Measurements from ENCODE around the gene DAZL. TPM values are rescaled to one million over a fixed set of nuclear protein-coding genes. Genes with fewer than 3 reads are reported as not detected.

The DAZL gene
- total and polyA plus RNA-seq, 9 of the 15 experiments (the other 6 are each of a cell fraction or from before 2014, with no cell fraction given): not detected

- no peaks in the 10 kb centered on the region for H3K79me2 ChIP-seq (ENCODE audit: control insufficient read depth, insufficient read depth, low read length)
- 0 out of 5 replicates have a peak, but pooled peaks cover 0 to 1% of the 10 kb centered on the region in 2 experiments for H3K27me3 ChIP-seq (ENCODE audit: control insufficient read depth in 2 of 2, insufficient read depth in 2 of 2, low read length in 2 of 2)
- no peak for FAIRE-seq
- no peaks in the 10 kb centered on the region for H3K4me1 ChIP-seq (replicated peaks in 1 of 2; ENCODE audit: control insufficient read depth in 2 of 2, insufficient read depth in 2 of 2, low read length in 2 of 2)
- no peaks in the 10 kb centered on the region for H4K20me1 ChIP-seq (replicated peaks; ENCODE audit: control insufficient read depth, insufficient read depth, low read length)
- BruUV-seq (replicated peaks): no TSS peak
- H3K4me2 ChIP-seq (ENCODE audit: insufficient read depth, low read length): no peak overlapping the region
- H3K36me3 ChIP-seq (ENCODE audit: control insufficient read depth, insufficient read depth, low read length): no peaks in the 10 kb centered on the region
- no peak for ATAC-seq
- H3K9ac ChIP-seq (ENCODE audit: insufficient read depth in 1 of 2, low read depth in 2 of 2, low read length in 2 of 2): no peak overlapping the region
- no peaks in the 10 kb centered on the region for H3K9me1 ChIP-seq (ENCODE audit: control insufficient read depth, insufficient read depth, low read length)
- ChIA-PET POLR2A (no interaction called here), CTCF (ENCODE audit: low intra/inter-chr PET ratio) (no interaction called here)
- no peaks in the 10 kb centered on the region for H3K9me3 ChIP-seq (replicated peaks; ENCODE audit: control insufficient read depth, insufficient read depth, low read depth, low read length)
- no peak overlapping the region for H3K4me3 ChIP-seq
- TF ChIP-seq PHB2 (IDR thresholded peaks at IDR 0.05; ENCODE audit: low read depth) (no peak), NR2C2 (CRISPR knock-in tag; IDR thresholded peaks at IDR 0.05) (no peak), NR2C2 (tag; IDR thresholded peaks at IDR 0.05) (no peak), TFAP4 (CRISPR knock-in tag; IDR thresholded peaks at IDR 0.05; ENCODE audit: borderline replicate concordance) (no peak)
- DNase-seq (ENCODE audit: extremely low read depth in 1 of 4, low spot score in 3 of 4): no peak
- no peak overlapping the region for H3K27ac ChIP-seq (ENCODE audit: extremely low read depth, low read depth, low read length)
- intact Hi-C loops (cut with micrococcal nuclease) (no loop called here), in situ Hi-C loops (cut with MboI) (no loop called here)
- WGBS (ENCODE audit: insufficient coverage, low coverage, missing lambda C conversion rate): 1% methylated on average over 4 of the region's 4 CpGs
- H2AFZ ChIP-seq (ENCODE audit: low read depth, low read length): no peak overlapping the region
These were observed 10.9 kb upstream of the DAZL start for GRCh38 chr3:16616083-16616482.
